GM12892 (cell line): ENCODE results near the gene CEP128.

Source experiments
- POLR2A ChIP-seq: IDR thresholded peaks from 2 replicates; pipeline ENCODE4 v1.6.1; 2011; ENCODE audit warnings: low read depth, low read length, control low read depth
- POLR2AphosphoS5 ChIP-seq: IDR thresholded peaks from 2 replicates; pipeline ENCODE4 v1.6.1; 2011; ENCODE audit warnings: low read depth, low read length, control low read depth

DNA sequence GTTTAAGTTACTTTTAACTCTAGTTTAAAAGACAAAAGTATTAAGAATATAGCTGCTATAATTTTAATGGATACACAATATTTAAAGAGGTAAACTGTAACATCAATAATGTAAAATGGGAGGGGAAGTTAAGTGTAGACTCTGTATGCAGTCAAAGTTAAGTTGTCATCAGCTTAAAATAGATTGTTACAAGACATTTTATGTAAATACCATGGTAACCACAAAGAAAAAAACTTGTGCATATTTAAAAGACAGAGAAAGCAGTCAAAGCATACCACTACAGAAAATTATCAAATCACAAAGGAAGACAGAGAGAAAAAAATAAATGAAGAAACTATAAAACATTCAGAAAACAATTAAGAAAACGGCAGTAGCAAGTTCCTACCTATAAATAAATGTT is 73.3 kb downstream of the CEP128 start:
- no peak for TF ChIP-seq POLR2AphosphoS5
- no peak for TF ChIP-seq POLR2A
